Stomach smooth muscle (tissue), 2 donors: ENCODE measurements around the gene DNAH3.
"Not testable (repeated sequence)": the region's sequence is repeated elsewhere in the genome, so short reads cannot be mapped to it uniquely, and the experiment has no call there.

Source experiments
- H3K27ac ChIP-seq: one replicate; pipeline ENCODE4 v1.7.0; 2013; ENCODE audit warnings: mild to moderate bottlenecking, low read length, inconsistent platforms
- H3K27me3 ChIP-seq, 2 donors: one replicate each; pipeline ENCODE4 v1.7.0; 2013; ENCODE audit warnings: low read length in 2 of 2; ENCODE audit not compliant: insufficient read depth in 2 of 2, control insufficient read depth in 1 of 2
- H3K36me3 ChIP-seq, 2 donors: one replicate each; pipeline ENCODE4 v1.7.0; 2013; ENCODE audit warnings: low read length in 2 of 2; ENCODE audit not compliant: control insufficient read depth in 2 of 2, insufficient read depth in 2 of 2
- H3K4me1 ChIP-seq: one replicate; pipeline ENCODE4 v1.7.0; 2013; ENCODE audit warnings: low read length; ENCODE audit not compliant: control insufficient read depth, insufficient read depth
- H3K4me3 ChIP-seq, 2 donors: one replicate each; pipeline ENCODE4 v1.7.0; 2013; ENCODE audit warnings: low read length in 2 of 2
- H3K9ac ChIP-seq, 2 donors: one replicate each; pipeline ENCODE4 v1.7.0; 2013; ENCODE audit warnings: low read length in 2 of 2, mild to moderate bottlenecking in 1 of 2
- H3K9me3 ChIP-seq, 2 donors: one replicate each; pipeline ENCODE4 v1.7.0; 2013; ENCODE audit warnings: low read length in 2 of 2; ENCODE audit not compliant: control insufficient read depth in 2 of 2
- donor health status: healthy.
- donor health status: Pancreatic carcinoma.

The DNAH3 gene

GRCh38 chr16:21150375-21151001, at the start of gene DNAH3:
Gene DNAH3 (minus strand): TSS chr16:21150846. CDS start chr16:21150319, 527 bp downstream.
- Histone ChIP-seq H3K9ac (no peak within 1 kb of the TSS), H3K4me3 (no peak within 1 kb of the TSS), H3K27ac (no peak within 1 kb of the TSS), H3K4me1 (peaks cover 3% of the 10 kb centered on the region), H3K36me3 (no peaks in the 10 kb centered on the region), H3K27me3 (peaks cover 3 to 4% of the 10 kb centered on the region in 2 donors), H3K9me3 (no peaks in the 10 kb centered on the region)

- Histone ChIP-seq H3K9me3 (no peaks in the 10 kb centered on the region), H3K36me3 (no peaks in the 10 kb centered on the region), H3K27me3 (peaks cover 6 to 9% of the 10 kb centered on the region in 2 donors), H3K27ac (no peak overlapping the region), H3K4me3 (no peak overlapping the region), H3K4me1 (no peaks in the 10 kb centered on the region), H3K9ac (no peak overlapping the region)
Measured at GRCh38 chr16:21199607-21200218, 49.1 kb upstream of the DNAH3 start.

DNA sequence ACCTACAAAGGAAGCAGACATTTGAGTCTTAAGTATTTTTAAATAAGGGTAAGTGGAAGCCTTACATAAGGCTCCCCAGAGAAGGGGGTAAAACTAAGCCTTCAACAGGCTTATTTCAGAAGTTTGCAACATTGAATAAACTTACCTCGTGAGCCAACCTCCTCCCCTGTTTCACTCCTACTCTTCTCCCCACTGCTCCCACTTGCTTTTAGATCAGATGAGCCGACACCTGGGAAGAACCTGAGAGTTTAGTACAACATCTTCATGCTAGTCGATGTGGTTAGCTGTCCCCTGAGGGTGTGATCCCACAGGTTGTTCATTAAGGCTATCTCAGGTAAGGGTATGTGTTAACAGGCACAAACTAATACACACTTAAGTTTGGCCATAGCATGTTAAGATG, 47.0 kb upstream of the DNAH3 start:
- Histone ChIP-seq H3K9me3 (no peaks in the 10 kb centered on the region), H3K4me1 (no peaks in the 10 kb centered on the region), H3K9ac (no peak overlapping the region), H3K27me3 (peaks cover 10 to 11% of the 10 kb centered on the region in 2 donors), H3K4me3 (no peak overlapping the region), H3K36me3 (no peaks in the 10 kb centered on the region), H3K27ac (no peak overlapping the region)

- H3K4me1 ChIP-seq = no peaks in the 10 kb centered on the region
- H3K9ac ChIP-seq = no peak overlapping the region
- peaks cover 10 to 11% of the 10 kb centered on the region in 2 donors for H3K27me3 ChIP-seq
- no peaks in the 10 kb centered on the region for H3K9me3 ChIP-seq
- no peaks in the 10 kb centered on the region for H3K36me3 ChIP-seq
- H3K4me3 ChIP-seq = no peak overlapping the region
- no peak overlapping the region for H3K27ac ChIP-seq
Measured at GRCh38 chr16:21197112-21197511, 46.5 kb upstream of the DNAH3 start.

- not testable (repeated sequence) for H3K9me3 ChIP-seq, H3K27ac ChIP-seq, H3K9ac ChIP-seq, H3K4me1 ChIP-seq, H3K36me3 ChIP-seq, H3K4me3 ChIP-seq
- peaks cover 5 to 10% of the 10 kb centered on the region in 2 donors for H3K27me3 ChIP-seq
Measured at GRCh38 chr16:21195330-21195729, 44.7 kb upstream of the DNAH3 start.

GRCh38 chr16:21194771-21195301, 44.2 kb upstream of the DNAH3 start:
- Histone ChIP-seq H3K9me3 (no peaks in the 10 kb centered on the region), H3K4me1 (no peaks in the 10 kb centered on the region), H3K27me3 (peaks cover 5 to 10% of the 10 kb centered on the region in 2 donors), H3K27ac (no peak overlapping the region), H3K9ac (no peak overlapping the region), H3K4me3 (no peak overlapping the region), H3K36me3 (no peaks in the 10 kb centered on the region)

DNA sequence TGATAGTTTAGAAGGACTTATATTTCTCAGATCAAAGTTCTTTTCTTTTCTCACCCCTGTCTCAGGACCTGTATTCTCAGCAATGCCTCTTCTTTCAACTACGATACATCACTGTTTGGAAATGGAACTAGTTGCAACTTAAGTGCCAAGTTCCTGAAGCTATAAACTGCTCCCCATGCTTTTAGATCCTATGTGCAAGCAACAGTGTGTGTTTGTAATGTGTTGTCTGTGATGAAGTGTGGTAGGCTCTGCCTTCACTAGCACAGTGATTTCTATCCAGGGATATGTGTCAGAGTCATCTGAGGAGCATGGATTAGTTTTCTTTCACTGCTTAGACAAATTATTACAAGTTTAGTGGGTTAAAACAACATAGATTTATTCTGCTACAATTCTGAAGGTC, 42.3 kb upstream of the DNAH3 start:
- no peak overlapping the region for H3K9ac ChIP-seq
- peaks cover 4 to 10% of the 10 kb centered on the region in 2 donors for H3K27me3 ChIP-seq
- no peaks in the 10 kb centered on the region for H3K9me3 ChIP-seq
- no peak overlapping the region for H3K27ac ChIP-seq
- no peak overlapping the region for H3K4me3 ChIP-seq
- peaks cover 4% of the 10 kb centered on the region for H3K4me1 ChIP-seq
- no peaks in the 10 kb centered on the region for H3K36me3 ChIP-seq

DNA sequence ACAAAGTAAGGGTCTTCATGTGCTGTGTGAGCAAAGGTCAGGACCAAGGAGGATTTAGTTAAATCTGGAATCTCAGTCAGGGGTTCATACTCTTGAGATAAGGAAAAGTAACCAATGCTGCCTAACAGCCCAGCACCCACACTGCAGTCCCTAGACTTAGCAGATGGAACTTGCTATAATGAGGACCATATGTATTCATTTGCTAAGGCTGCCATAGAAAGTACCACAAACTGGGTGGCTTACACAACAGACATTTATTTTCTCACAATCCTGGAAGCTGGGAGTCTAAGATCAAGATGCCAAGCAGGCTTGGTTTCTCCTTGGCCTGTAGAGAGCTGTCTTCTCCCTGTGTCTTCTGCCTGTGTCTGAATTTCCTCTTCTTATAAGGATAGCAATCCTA, 40.0 kb upstream of the DNAH3 start:
- H3K27ac ChIP-seq = no peak overlapping the region
- H3K36me3 ChIP-seq = no peaks in the 10 kb centered on the region
- peaks cover 4% of the 10 kb centered on the region for H3K4me1 ChIP-seq
- no peak overlapping the region for H3K9ac ChIP-seq
- no peaks in the 10 kb centered on the region for H3K9me3 ChIP-seq
- no peak overlapping the region for H3K4me3 ChIP-seq
- H3K27me3 ChIP-seq = peaks cover 4 to 8% of the 10 kb centered on the region in 2 donors

- Histone ChIP-seq H3K9me3 (no peaks in the 10 kb centered on the region), H3K4me3 (no peak overlapping the region), H3K4me1 (peaks cover 4% of the 10 kb centered on the region), H3K9ac (no peak overlapping the region), H3K27me3 (peaks cover 4 to 7% of the 10 kb centered on the region in 2 donors), H3K36me3 (no peaks in the 10 kb centered on the region), H3K27ac (no peak overlapping the region)
Measured at GRCh38 chr16:21190013-21190412, 39.4 kb upstream of the DNAH3 start.

GRCh38 chr16:21189311-21189710, 38.7 kb upstream of the DNAH3 start:
- H3K4me1 ChIP-seq = peaks cover 4% of the 10 kb centered on the region
- peaks cover 2% of the 10 kb centered on the region in 2 donors for H3K27me3 ChIP-seq
- no peaks in the 10 kb centered on the region for H3K36me3 ChIP-seq
- no peak overlapping the region for H3K4me3 ChIP-seq
- H3K27ac ChIP-seq = no peak overlapping the region
- H3K9me3 ChIP-seq = no peaks in the 10 kb centered on the region
- no peak overlapping the region for H3K9ac ChIP-seq

DNA sequence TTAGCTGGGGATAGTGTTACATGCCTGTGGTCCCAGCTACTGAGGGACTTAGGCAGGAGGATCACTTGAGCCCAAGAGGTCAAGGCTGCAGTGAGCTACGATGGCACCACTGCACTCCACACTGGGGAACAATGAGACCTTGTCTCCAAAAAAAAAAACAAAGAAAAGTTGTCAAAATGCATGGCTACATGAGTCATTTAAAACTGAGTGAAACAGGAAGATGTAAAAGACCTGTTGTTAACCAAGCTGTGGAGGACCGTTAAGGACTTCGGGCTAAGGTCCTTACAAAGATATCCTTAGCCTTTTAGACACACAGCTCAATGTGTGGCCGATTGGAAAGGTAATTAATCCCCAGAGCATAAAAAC, 35.7 kb upstream of the DNAH3 start:
- Histone ChIP-seq H3K27ac (no peak overlapping the region), H3K9me3 (no peaks in the 10 kb centered on the region), H3K4me1 (peaks cover 4% of the 10 kb centered on the region), H3K4me3 (no peak overlapping the region), H3K36me3 (peaks cover 8 to 9% of the 10 kb centered on the region in 2 donors), H3K27me3 (peaks cover 0 to 2% of the 10 kb centered on the region in 2 donors), H3K9ac (no peak overlapping the region)
